HG02642 (cell line): ENCODE data around the gene CTNNA3.

ENCODE experiments used
- ATAC-seq: cut with Tn5 transposase; IDR thresholded peaks from one replicate; pipeline ENCODE4 v1.9.1; 2021; ENCODE audit warnings: mild to moderate bottlenecking; ENCODE audit not compliant: unreplicated experiment, poor library complexity

The CTNNA3 gene

DNA sequence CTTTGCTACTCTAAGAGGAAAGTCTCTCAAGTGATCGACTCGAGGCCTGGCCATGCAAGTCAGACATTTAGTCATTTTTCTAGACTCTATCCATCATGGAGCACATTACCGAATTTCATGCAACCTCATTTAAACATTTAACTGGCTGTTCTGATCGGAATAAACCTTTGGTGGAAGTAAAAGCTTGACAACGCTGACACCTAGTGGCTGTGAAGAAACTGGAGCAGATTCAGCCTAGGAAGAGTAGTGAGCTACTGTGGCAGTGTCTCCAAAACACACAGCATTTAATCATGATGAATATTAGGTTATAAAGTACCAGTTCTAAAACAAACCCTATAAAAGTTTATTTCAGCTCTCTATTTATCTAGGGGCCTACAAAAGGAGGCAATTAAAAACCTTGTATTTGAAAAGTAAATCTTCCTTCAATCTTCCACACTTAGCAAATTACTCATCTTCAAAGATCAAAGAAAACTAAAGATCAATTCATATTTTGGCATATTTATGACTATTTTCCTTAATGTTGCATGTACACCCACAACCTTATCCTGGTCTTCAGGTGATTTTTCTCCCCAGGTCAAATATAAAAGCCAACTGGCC, 175.0 kb downstream of the CTNNA3 start:
- peak; percentile 91 for ATAC-seq

- no peak for ATAC-seq
Observed at GRCh38 chr10:67519434-67519833, 176.6 kb downstream of the CTNNA3 start.

- no peak for ATAC-seq
Observed at GRCh38 chr10:67518756-67519155, 177.2 kb downstream of the CTNNA3 start.

DNA sequence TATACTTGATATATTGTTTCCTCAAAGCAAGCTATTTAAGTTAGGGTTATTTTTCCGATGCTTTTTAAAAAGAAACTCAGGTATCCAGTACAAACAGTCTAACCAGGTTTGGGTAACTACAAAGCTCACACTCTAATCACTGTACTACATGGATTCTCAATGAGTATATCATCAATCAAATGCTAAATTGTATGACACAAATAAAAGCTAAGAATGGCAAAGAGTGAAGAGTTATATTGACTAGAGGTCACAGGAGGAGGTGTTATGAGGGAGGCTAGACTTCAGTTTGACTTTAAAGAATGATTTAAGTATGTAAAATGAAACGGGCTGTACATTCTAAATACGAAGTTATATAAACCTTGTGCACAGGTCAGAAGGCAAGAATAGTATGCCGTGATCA, 178.0 kb downstream of the CTNNA3 start:
- ATAC-seq = no peak

DNA sequence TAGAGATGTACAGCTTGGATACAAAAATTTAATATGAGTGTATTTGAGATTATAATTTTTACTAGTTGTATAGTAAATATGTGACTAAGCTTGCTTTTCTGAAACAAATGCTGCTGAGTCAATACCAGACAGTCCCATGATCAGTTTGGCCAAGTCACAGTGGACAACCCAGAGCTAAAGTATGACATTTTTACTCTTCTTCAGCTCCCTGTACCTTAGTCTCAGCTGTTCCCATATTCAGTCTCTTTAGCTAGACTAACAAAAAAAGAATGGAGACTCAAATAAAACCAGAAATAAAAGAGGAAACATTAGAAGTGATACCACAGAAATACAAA, 189.3 kb downstream of the CTNNA3 start:
- ATAC-seq = no peak

- no peak for ATAC-seq
Observed at GRCh38 chr10:67506083-67506756, 189.8 kb downstream of the CTNNA3 start.

GRCh38 chr10:67492317-67493019, 203.5 kb downstream of the CTNNA3 start:
- ATAC-seq = no peak

- no peak for ATAC-seq
Observed at GRCh38 chr10:67487906-67488619, 207.9 kb downstream of the CTNNA3 start.

- no peak for ATAC-seq
Observed at GRCh38 chr10:67487199-67487598, 208.8 kb downstream of the CTNNA3 start.

- ATAC-seq = no peak
Observed at GRCh38 chr10:67477868-67478267, 218.1 kb downstream of the CTNNA3 start.

DNA sequence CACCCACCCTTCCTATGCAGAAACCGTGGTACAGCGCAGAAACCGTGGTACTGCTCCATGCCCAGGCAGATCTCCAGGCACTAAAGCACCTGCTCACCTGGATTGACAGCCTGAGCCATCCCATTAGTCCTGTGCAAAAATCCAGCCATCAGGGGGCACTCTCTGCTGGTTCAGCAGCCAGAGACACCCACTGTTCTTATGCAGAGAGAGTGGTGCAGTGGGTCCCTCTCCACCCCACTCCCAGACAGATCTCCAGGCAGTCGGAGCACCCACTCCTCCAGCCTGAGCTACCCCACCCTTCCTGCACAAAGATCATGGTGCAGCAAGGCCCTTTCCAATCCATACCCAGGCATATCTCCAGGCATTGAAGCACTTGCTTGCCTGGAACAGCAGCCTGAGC, 219.8 kb downstream of the CTNNA3 start:
- ATAC-seq = no peak

DNA sequence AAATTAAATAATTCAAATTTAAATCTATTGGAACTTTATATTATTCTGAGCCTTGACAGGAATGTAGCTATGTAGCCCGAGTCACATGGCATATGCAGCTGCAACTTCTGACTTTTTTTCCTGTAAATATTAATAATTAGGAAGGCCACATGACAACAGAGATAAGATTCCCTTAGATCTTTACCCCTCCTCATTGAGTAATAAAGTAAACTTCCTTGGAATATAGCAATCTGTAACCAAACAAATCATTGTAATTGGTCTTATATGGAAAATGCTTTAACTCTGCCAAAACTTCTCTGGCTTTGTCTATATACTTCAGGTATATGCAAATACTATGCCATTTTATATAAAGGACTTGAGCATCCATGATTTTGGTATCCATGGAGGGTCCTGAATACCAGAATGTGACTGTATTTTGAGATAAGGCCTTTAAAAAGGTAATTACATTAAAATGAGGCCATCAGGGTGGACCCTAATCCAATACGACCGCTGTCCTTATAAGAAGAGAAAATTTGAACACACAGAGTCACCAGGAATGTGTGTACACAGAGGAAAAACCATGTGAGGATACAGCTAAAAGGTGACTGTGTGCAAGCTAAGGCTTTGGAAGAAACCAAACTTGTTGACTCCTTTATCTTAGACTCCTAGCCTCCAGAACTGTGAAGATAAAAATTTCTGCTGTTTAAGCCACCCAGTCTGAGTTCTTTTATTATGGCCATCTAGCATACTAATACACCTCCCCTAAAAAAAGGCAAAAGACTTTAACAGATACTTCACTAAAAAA, 222.0 kb downstream of the CTNNA3 start:
- no peak for ATAC-seq

GRCh38 chr10:67471022-67471421, 225.0 kb downstream of the CTNNA3 start:
- ATAC-seq = no peak

DNA sequence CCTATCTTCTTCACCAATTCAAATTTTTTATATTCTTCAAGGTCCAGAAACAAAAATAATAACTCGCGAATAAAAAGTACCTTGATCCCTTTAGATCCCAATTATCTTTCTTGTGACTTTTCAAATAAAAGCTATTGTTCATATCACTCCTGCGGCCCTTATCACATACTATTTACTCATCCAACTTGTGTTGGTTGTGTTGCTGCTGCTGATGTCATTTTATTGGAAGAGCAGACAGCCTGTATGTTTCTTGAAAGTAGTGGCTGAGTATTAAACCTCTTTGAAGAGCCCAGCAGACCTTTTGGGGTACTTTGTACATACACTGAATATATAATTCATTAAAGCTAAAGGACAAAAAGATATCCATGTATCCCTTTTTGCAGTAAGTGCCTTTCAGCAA, 231.7 kb downstream of the CTNNA3 start:
- ATAC-seq = no peak

- no peak for ATAC-seq
Observed at GRCh38 chr10:67452892-67453291, 243.1 kb downstream of the CTNNA3 start.

GRCh38 chr10:67438605-67439304, 257.2 kb downstream of the CTNNA3 start:
- ATAC-seq = no peak

GRCh38 chr10:67433276-67433675, 262.7 kb downstream of the CTNNA3 start:
- no peak for ATAC-seq

- ATAC-seq = no peak
Observed at GRCh38 chr10:67402620-67403019, 293.4 kb downstream of the CTNNA3 start.

DNA sequence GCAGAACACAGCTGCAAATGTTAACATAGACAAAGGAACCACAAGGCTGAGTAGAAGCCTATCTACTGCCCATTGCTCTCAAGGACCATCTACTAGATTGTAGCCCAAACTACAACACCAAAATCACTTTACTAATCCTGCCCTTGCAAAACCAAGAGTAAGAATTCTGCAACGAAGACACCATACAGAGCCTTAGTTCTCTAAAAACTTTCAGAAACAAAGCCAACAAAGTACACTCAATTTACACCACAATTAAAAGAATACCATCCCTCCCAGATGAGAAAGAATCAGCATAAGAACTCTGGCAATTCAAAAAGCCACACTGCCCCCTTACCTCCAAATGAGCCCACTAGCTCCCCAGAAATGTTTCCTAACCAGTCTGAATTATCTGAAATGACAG, 294.3 kb downstream of the CTNNA3 start:
- no peak for ATAC-seq
